Activated T-cell treated with anti-CD3 and anti-CD28 coated beads for 24 hours (primary cell): ENCODE data around the gene SMCO1.
"Not testable (repeated sequence)": the region's sequence is repeated elsewhere in the genome, so short reads cannot be mapped to it uniquely, and the experiment has no call there.

Source experiments
- DNase-seq: peaks from one replicate; pipeline ENCODE4 v3.0.0-alpha.2; 2020; ENCODE audit warnings: low read depth

SMCO1 gene, protein sequence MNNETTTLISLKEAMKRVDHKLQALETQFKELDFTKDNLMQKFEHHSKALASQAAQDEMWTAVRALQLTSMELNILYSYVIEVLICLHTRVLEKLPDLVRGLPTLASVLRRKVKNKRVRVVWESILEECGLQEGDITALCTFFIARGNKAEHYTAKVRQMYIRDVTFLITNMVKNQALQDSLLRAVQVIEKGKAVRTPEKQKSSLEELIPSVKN

DNA sequence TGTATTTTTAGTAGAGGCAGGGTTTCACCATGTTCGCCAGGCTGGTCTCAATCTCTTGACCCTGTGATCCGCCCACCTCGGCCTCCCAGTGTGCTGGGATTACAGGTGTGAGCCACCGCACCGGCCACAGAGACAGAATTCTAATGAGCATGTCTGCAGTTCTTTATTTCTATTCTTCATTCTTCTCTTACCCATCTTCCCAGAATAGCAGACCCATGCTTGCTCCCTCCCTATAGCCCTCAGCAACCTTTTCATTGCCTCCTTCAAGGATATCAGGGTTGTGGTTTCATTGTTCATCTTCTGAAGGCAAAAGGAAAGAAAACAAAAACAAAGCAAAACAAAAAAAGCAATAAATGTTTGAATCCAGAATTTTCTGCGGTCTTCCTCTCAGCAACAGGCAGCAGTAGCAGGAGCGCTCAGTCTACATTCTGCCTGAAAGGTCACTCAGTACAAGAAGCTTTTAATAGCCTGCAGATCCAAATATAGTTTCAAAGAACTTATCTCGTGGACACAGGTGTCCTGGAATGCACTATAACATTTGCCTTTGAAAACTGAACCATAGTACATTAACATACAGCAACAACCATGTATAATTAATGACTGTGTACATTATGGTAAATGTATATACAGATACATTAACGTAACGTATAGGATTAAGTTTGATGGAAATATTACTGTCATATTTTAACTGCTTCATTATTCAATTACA, at the start of gene SMCO1:
Gene SMCO1, minus strand, starts transcription at position 434 of the 709 bp plus-strand sequence. Its CDS starts 137 bp downstream, at position 297.
- no peak for DNase-seq

DNA sequence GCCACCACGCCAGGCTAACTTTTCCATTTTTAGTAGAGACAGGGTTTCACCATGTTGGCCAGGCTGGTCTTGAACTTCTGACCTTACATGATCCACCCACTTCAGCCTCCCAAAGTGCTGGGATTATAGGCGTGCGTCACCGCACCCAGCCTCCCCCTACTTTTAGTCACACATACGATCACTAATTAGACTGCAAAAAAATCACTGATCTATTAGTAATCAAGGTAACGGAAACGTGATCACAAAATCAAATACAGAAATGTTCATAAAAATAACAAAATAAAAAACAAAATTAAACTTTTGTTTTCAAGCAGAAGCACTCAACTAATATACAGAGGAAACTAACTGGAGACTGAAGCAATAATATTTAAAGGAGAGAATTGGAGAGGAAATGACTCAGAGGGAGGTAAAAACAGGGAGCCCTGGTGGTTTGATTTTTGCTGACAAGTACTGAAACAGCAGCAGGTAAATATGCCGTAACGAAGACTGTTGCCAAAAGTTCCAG, 48.6 kb upstream of the SMCO1 start:
- no peak for DNase-seq

DNA sequence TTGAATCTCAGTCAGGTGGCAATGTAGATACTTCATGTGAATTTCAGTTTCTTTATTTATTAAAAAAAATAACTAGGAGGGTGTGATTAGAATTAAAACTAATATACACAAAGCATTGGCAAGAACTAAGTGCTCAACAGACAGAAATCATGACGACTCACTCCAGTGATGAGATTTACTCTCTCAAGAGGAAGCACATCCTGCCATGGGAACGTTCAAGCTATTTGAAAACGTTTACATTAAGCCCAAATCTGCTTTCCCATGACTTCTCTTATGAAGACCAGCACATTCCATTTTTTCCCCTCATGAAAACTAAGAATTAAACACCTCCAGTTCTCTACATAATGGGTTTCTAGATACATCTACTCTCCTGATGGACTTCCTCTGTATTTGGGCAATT, 44.7 kb upstream of the SMCO1 start:
- DNase-seq, result no peak

DNA sequence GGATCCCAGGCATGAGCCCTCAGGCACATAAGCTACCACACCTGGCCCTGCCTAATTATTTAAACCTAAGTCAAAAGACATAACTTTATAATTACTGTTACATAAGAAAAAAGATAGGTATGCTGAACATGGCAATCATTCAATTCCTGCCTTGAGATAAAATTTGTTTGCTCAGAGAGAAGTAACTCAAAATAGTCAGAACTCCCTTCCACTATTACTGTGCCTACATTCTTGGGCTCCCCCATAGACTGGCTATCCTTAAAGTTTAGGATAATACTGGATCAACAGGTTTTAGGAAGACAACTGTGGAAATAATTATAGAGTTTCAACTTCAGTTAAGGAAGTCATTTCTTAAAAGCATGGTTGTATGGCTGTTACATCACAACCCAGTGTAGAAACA, 43.3 kb upstream of the SMCO1 start:
- no peak for DNase-seq

DNA sequence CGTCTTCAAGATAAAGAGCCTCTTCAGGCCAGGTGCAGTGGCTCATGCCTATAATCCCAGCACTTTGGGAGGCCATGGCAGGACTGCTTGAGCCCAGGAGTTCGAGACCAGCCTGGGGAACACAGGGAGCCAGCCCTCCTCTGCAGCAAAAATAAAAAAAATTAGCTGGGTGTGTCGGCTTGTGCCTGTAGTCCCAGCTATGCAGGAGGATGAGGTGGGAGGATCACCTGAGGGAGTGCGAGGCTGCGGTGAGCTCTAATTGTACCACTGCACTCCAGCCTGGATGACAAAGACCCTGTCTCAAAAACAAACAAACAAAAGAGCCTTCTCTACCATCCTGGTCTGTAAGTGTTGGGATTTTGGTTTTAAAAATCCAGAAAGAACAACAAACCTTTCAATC, 42.1 kb upstream of the SMCO1 start:
- DNase-seq, result no peak

DNA sequence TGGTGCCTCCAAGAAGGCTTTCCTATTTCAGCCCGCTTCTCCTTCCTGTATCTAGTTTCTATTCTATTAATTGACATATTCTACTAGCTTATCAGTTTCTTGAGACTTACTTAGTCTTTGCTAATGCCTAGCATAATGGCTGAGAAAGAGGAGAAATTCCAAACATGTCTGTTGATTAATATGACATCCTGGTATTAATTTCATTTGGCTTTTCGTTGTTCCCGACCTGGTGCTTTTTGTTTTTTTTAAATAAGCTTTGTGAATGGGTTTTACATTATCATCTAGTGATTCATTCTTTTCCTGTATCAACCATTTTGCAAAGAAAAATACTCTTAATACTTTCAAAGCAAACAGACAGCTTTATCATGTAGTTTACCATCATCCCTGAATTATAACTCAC, 40.1 kb upstream of the SMCO1 start:
- no peak for DNase-seq

DNA sequence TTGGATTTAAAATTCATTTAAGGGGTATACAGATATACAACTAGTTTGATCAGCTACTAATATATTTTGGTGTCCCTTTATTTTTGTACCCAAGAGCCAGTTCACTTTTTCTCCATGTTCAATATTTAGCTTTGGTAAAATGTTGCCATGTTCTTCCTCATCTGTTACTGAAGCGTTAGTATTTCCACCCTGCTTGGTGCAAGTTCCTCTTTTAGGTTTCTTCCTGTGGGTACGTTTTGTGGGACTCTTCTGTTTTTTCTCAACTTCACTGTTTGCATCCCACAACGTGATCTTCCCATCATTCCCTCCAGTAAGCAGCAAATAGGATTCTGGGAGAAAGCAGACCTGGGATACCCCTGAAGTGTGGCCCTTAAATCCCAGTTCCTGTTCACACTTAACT, 39.1 kb upstream of the SMCO1 start:
- no peak for DNase-seq

DNA sequence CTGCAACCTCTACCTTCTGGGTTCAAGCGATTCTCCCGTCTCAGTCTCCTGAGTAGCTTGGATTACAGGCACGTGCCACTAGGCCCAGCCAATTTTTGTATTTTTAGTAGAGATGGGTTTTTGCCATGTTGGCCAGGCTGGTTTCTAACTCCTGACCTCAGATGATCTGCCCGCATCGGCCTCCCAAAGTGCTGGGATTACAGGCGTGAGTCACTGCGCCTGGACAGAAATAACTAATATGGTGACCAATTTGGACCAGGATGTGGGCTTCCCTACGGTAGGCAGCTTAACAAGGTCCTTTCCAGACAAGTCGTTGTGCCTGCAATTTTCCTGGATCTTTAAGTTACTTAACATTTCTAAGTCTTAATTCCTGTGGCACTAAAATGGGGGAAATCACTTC, 38.4 kb upstream of the SMCO1 start:
- DNase-seq, result no peak

DNA sequence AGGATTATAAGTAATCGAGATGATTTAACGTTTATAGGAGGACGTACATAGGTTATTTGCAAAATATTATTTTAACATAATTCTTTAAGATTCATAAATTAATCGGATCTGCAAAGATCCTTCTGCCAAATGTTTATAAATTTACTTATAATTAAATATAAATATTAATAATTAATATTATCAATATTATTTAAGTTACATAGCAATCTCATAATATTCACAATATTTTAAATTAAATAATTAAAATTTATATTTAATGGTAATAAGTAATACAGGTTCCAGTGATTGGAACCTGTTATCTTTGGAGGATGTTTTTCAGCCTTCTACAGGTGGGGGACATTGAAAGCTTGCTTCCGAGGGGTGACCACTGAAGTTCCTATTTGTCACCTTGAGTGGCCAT, 37.1 kb upstream of the SMCO1 start:
- no peak for DNase-seq

DNA sequence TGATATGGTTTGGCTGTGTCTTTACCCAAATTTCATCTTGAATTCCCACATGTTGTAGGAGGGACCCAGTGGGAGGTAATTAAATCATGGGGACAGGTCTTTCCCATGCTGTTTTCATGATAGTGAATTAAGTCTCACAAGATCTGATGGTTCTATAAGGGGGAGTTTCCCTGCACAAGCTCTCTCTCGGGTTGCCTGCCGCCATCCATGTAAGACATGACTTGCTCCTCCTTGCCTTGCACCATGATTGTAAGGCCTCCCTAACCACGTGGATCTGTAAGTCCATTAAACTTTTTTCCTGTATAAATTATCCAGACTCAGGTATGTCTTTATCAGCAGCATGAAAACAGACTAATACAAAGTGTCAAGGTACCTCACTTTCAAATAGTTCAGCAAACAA, 35.0 kb upstream of the SMCO1 start:
- DNase-seq, result not testable (repeated sequence)

DNA sequence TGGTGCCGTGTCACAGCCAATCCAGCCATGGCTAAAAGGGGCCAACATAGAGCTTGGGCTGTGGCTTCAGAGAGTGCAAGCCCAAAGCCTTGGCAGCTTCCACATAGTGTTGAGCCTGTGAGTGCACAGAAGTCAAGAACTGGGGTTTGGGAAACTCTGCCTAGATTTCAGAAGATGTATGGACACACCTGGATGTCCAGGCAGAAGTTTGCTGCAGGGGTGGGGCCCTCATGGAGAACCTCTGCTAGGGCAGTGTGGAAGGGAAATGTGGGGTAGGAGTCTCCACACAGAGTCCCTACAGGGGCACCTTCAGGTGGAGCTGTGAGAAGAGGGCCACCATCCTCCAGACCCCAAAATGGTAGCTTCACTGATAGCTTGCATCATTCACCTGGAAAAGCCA, 34.2 kb upstream of the SMCO1 start:
- not testable (repeated sequence) for DNase-seq

DNA sequence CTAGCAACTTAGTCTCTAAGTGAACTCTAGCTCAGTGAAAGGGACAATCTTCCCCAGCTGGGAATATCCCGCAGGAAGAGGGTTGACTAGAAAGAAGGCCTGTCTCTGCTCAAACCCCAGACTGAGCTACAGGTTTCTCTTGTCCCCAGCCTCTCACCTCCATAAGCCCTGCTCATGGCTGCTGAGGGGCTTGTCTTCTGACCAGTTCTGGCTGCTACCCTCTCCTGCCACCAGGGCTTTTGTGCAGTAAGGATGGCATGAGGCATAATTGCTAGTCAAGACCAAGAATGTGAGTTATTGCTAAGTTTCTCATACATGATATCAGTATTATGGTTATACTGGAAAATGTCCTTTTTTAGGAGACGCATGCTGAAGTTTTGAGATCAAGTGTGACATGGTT, 31.9 kb upstream of the SMCO1 start:
- DNase-seq, result no peak

DNA sequence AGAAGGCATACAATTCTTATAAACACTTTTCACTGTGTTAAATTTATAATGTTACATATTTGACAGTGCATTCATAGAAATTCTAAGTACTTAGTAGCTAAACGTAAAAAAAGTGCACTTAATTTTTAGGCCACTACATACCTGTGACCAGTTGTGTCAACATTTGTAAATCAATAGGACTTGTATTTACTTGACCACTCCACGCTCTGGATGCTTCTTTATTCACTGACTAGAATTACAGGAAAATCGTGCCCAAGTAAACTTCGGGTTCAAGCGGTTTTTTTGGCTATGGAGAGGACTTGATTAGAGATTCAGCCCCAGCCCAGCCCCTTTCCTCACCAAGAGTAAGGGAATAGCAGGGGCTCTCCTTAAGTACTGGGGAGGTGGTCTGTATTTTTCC, 31.4 kb upstream of the SMCO1 start:
- DNase-seq, result no peak

DNA sequence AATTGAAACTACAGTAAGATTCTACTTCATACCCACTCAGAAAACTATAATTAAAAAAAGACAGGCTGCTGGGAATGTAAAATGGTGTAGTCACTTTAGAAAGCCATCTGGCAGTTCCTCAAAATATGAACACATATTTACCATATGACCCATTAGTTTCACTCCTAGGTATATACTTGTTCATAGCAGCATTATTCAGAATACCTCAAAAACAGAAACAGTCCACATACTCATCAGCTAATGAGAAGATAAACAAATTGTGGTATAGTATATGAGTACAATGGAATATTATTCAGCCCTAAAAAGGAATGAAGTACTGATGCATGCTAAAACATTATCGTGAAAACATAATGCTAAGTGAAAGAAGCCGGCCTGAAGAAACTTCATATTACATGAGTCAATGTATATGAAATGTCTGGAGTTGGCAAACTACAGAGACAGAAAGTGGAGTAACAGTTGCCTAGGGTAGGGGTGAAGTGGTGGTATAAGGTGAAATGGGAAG, 29.4 kb upstream of the SMCO1 start:
- DNase-seq, result no peak

DNA sequence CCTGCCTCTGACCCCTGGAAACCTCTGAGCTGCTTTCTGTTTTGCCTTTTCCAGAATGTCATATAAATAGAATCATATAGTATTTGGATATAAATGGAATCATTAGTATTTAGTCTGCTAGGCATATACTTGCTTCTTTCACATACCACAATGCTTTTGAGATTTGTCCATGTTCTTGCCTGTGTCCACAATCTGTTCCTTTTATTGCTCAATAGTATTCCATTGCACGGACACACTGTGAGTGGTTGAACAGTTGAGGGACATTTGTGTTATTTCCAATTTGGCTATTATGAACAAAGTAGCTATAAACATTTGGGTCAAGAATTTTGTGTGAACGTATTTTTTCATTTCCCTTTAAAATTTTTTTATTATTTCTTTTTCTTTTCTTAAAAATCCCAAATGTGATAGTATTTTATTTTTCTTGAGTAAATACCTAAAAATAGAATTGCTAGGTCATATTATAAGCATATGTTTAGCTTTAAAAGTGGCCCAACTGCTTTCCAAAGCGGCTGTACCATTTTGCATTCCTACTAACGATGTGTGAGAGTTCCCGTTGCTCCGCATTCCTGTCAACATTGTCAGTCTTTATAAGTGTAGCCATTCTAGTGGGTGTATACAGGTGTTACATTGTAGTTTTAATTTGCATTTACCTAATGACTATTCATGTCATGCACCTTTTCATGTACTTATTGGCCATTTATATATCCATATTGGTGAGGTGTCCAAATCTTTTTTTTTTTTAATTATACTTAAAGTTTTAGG, 26.7 kb upstream of the SMCO1 start:
- no peak for DNase-seq

DNA sequence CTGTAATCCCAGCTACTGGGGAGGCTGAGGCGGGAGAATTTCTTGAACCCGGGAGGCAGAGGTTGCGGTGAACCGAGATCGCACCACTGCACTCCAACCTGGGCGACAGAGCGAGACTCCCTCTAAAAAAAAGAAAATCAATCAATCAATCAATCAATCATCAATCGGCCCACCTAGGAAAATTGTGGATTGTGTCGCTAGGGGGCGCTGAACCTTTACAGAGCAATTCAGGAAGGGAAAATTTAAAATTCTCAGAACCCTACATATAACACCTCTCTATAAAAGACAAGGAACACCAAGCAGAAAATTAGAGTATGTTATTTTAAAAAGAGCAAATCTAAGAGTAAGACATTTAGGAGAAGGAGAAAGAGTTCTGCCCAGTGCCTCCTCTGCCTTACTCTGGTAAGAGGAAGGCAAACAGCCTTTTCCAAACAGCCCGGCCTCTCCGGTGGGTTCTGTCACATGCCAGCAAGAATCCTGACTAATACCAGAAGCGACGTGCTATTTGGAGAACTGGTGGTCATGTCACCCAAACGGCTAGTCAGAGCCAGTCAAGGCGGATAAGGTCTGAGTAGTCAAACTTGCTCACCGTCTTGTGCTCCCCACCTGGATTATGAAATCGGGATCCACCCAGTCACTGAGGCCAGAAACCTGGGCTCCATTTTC, 22.3 kb upstream of the SMCO1 start:
- DNase-seq, result peak; percentile 31

DNA sequence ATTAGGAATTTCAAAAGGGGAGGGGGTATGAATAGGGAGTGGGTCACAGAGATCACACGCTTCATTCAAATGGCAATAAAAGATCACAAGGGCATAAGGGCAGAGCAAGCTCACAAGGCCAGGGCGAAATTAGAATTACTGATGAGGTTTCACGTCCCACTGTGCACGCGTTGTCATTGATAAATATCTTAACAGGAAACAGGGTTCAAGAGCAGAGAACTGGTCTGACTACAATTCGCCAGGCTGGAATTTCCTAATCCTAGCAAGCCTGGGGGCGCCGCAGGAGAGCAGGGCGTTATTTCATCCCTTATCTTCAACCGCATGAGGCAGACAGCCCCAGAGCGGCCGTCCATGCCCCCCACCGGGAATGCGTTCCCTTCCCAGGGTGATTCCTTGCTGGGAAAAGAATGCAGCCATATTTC, 18.1 kb upstream of the SMCO1 start:
- no peak for DNase-seq

DNA sequence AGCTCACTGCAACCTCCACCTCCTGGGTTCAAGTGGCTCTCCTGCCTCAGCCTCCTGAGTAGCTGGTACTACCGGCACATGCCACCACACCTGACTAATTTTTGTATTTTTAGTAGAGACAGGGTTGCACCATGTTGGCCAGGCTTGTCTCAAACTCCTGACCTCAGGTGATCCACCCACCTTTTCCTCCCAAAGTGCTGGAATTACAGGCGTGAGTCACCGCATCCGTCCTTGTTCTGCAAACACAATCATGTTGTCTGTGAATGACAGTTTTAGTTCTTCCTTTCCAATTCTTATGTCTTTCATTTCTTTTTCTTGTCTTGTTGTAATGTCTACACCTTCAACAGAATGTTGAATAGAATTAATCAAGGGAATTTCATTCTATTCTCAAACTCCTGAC, 16.3 kb upstream of the SMCO1 start:
- no peak for DNase-seq

DNA sequence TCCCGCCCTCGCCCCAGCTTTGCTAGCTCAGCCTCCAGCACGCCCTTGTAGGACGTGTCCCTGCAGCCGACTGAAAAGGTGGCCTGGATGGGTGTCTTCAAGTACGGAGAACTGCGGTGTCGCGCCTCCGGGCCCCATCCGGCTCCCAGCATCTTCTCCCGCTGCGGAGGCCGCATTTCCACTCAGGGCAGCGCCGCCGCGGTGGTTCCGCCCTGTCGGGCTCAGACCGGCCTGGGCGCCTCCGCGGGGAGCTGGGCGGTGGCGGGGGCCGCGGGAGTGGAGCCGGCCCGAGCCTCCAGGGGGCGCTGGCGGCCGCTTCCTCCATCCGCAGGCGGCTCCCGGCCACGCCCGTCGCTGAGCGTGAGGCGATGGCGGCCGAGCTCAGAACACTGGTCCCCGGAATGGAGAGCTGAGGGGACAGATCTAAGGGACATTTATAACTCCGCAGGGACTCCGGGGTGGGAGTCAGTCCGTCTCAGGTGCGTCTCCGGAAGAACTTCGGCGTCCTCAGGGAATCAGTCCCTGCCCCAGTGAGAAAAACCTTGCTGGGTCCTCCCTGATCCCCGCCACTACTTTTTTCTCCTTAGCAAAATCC, 13.6 kb upstream of the SMCO1 start:
- DNase-seq, result peak; percentile 81

DNA sequence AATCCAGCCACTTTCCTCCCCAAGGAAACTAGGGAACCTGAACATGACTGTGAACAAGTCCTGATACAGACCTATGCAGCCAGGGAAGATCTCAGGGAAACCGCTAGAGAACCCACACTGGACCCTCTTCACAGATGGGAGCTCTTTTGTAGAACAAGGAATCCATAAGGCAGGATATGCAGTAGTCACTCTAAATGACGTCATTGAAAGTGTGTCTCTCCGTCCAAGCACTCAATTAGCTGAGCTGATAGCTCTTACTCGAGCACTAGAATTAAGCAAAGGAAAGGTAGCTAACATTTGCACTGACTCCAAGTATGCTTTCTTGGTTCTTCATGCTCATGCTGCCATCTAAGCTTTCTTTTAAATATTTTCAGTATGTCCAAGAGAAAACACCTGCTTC, 10.0 kb upstream of the SMCO1 start:
- no peak for DNase-seq

DNA sequence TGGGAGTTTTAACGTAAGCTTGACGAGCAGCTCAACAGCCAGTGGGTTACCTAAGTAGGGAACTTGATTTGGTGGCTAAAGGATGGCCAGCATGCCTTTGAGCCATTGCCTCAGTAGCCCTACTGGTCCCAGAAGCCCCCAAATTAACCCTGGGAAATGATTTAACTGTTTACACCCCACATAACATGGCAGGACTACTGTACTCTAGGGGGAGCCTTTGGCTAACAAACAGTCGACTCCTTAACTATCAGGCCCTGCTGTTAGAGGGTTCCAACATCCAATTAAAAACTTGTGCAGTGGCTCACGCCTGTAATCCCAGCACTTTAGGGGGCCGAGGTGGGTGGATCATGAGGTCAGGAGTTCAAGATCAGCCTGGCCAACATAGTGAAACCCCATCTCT, 9.4 kb upstream of the SMCO1 start:
- DNase-seq, result no peak

DNA sequence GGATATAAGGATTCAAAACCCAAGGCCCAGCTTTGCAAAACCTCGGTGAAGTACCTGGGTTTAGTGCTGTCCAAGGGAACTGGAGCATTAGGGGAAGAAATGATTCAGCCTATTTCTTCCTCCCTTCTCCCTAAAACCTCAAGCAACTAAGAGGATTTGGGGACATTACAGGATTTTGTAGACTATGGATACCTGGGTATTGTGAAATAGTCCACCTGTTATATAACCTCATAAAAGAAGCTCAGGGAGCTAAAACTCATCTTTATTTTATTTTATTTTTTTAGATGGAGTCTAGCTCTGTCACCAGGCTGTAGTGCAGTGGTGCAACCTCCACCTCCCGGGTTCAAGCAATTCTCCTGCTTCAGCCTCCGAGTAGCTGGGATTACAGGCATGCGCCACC, 8.7 kb upstream of the SMCO1 start:
- DNase-seq, result no peak
